OCI-LY1 (cell line): ENCODE measurements around the gene FOXE1.
A peak's percentile ranks its signal among the peaks of the same experiment; 100 is the strongest.

Experiments
- H2AFZ ChIP-seq: fragments of 200-600 bp; sonication (generic), shearing (Covaris generic); 2 replicates; pipeline ENCODE4 v1.6.0; 2014; ENCODE audit warnings: antibody characterized with exemption, mild to moderate bottlenecking, low read length
- H3F3A ChIP-seq: fragments of 200-600 bp; sonication (generic), shearing (Covaris generic); 2 replicates; pipeline ENCODE4 v1.6.0; 2014; ENCODE audit warnings: mild to moderate bottlenecking, antibody characterized with exemption, low read length, moderate library complexity; ENCODE audit not compliant: insufficient read depth
- H3K27ac ChIP-seq: fragments of 200-600 bp; sonication (generic); 2 replicates; pipeline ENCODE4 v1.5.1; 2014; ENCODE audit warnings: low read length, mixed run types, mild to moderate bottlenecking, low read depth; ENCODE audit not compliant: poor library complexity, severe bottlenecking
- H3K27me3 ChIP-seq: fragments of 200-600 bp; sonication (generic); 2 replicates; pipeline ENCODE4 v1.6.0; 2014; ENCODE audit warnings: antibody characterized with exemption, mild to moderate bottlenecking, low read length, moderate library complexity; ENCODE audit not compliant: insufficient read depth
- H3K36me3 ChIP-seq: fragments of 200-600 bp; sonication (generic); 2 replicates; pipeline ENCODE4 v1.6.1; 2014; ENCODE audit warnings: mild to moderate bottlenecking, antibody characterized with exemption, low read length, moderate library complexity, mixed read lengths; ENCODE audit not compliant: insufficient read depth
- H3K4me1 ChIP-seq: fragments of 200-600 bp; sonication (generic); 2 replicates; pipeline ENCODE4 v1.5.1; 2014; ENCODE audit warnings: mild to moderate bottlenecking, low read length, moderate library complexity; ENCODE audit not compliant: insufficient read depth, severe bottlenecking
- H3K4me2 ChIP-seq: fragments of 200-600 bp; sonication (generic), shearing (Covaris generic); 2 replicates; pipeline ENCODE4 v1.6.1; 2014; ENCODE audit warnings: low read length
- H3K4me3 ChIP-seq: fragments of 200-600 bp; sonication (generic); 2 replicates; pipeline ENCODE4 v1.5.1; 2014; ENCODE audit warnings: low read length, low read depth, mild to moderate bottlenecking, mixed read lengths; ENCODE audit not compliant: poor library complexity, severe bottlenecking
- H3K79me2 ChIP-seq: fragments of 200-600 bp; shearing (Covaris generic); 2 replicates; pipeline ENCODE4 v1.6.1; 2016; ENCODE audit warnings: mixed run types, low read length, mixed read lengths; ENCODE audit not compliant: insufficient read depth
- H3K9ac ChIP-seq: fragments of 200-600 bp; sonication (generic), shearing (Covaris generic); 2 replicates; pipeline ENCODE4 v1.6.1; 2014; ENCODE audit warnings: mild to moderate bottlenecking, low read length, mixed read lengths
- H3K9me2 ChIP-seq: fragments of 200-600 bp; sonication (generic), shearing (Covaris generic); 2 replicates; pipeline ENCODE4 v1.6.1; 2014; ENCODE audit warnings: low read depth, mild to moderate bottlenecking, low read length, mixed read lengths
- H3K9me3 ChIP-seq: fragments of 200-600 bp; shearing (Covaris generic); 2 replicates; pipeline ENCODE4 v1.6.1; 2014; ENCODE audit warnings: low read length, mixed read lengths
- H4K20me1 ChIP-seq: fragments of 200-600 bp; sonication (generic), shearing (Covaris generic); 2 replicates; pipeline ENCODE4 v1.6.0; 2016; ENCODE audit warnings: mild to moderate bottlenecking, low read length; ENCODE audit not compliant: insufficient read depth
- EZH2 ChIP-seq: fragments of 200-600 bp; sonication (generic), shearing (Covaris generic); IDR thresholded peaks from 2 replicates; pipeline ENCODE4 v1.8.0; 2017; ENCODE audit warnings: borderline replicate concordance, mixed run types, mild to moderate bottlenecking, antibody characterized with exemption, low read length, moderate library complexity, mixed read lengths
- TF ChIP-seq, protein P1 (sequence below): fragments of 200-600 bp; sonication (generic), shearing (Covaris generic); IDR thresholded peaks from 2 replicates; pipeline ENCODE4 v1.5.1; 2017; ENCODE audit warnings: mild to moderate bottlenecking, antibody characterized with exemption, low read length, moderate library complexity, mixed read lengths

Gene FOXE1

DNA sequence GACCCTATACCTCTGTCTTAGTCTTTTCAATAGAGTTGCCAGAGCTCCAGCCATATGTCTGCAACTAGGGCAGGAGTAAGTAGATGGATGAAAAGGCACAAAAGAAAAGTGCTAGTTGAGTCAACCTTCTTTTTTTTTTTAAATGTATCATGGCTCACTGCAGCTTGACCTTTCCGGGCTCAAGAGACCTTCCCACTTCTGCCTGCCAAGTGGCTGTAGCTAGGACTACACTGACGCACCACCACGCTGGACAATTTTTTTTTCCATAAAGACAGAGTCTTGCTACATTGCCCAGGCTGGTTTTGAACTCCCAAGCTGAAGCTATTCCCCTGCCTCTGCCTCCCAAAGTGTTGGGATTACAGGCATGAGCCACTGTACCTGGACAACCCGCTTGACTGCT lies 27.3 kb downstream of the FOXE1 start:
- no peaks in the 10 kb centered on the region for H3K9me3 ChIP-seq

DNA sequence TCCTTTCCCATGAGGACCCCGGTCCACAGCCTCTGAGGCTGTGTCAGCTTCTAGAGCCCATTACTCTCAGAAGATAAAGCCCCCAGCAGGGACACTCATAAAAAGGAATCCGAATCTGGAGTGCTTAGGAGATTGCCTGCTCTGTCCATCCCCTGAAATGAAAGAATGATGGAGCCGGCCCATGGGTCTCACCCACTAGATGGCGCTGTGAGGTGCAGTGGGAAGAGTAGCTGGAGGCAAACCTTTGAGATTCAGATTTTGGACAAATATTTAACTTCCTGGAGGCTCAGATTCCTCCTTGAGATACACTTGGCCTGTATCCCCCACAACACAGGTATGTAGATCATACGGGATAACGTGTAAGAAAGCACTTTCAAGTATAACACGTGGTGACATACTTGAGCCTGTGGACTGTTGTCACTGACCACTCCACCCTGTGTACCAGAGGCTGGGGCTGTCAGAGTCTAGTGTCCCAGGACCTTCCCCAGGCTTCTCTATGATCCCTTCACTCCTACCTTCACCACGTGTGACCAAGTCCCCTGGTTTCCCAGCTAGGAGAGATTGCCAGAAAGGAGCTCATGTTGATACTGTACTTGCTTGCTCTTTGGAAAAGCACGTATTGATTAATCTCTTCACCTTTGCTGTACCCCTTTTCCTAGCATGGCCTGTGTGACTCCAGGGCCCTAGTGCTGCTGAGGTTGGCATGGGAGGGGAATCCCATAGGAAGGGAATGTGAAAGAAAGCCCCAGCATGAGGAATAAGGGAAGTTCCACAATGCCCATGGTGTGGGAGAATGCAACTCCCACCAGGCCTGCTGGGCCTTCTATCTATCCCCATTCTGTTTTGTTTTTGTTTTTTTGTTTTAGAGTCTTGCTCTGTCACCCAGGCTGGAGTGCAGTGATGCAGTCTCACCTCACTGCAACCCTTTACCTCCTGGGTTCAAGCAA lies 37.2 kb downstream of the FOXE1 start:
- H2AFZ ChIP-seq: no peak overlapping the region
- no peak overlapping the region for H3K9ac ChIP-seq
- TF ChIP-seq, protein P1, sequence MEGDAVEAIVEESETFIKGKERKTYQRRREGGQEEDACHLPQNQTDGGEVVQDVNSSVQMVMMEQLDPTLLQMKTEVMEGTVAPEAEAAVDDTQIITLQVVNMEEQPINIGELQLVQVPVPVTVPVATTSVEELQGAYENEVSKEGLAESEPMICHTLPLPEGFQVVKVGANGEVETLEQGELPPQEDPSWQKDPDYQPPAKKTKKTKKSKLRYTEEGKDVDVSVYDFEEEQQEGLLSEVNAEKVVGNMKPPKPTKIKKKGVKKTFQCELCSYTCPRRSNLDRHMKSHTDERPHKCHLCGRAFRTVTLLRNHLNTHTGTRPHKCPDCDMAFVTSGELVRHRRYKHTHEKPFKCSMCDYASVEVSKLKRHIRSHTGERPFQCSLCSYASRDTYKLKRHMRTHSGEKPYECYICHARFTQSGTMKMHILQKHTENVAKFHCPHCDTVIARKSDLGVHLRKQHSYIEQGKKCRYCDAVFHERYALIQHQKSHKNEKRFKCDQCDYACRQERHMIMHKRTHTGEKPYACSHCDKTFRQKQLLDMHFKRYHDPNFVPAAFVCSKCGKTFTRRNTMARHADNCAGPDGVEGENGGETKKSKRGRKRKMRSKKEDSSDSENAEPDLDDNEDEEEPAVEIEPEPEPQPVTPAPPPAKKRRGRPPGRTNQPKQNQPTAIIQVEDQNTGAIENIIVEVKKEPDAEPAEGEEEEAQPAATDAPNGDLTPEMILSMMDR: peak; percentile 94
- TF ChIP-seq EZH2: no peak
- no peaks in the 10 kb centered on the region for H3K9me3 ChIP-seq
- H3K36me3 ChIP-seq: no peaks in the 10 kb centered on the region
- no peak overlapping the region for H3K4me3 ChIP-seq
- no peaks in the 10 kb centered on the region for H3K4me1 ChIP-seq
- H4K20me1 ChIP-seq: no peaks in the 10 kb centered on the region
- H3K27me3 ChIP-seq: no peaks in the 10 kb centered on the region
- H3K27ac ChIP-seq: no peak overlapping the region
- H3K4me2 ChIP-seq: no peak overlapping the region
- H3K79me2 ChIP-seq: no peaks in the 10 kb centered on the region
- H3F3A ChIP-seq: no peaks in the 10 kb centered on the region
- H3K9me2 ChIP-seq: no peaks in the 10 kb centered on the region

More for the DNA sequence above, 27.3 kb downstream of the FOXE1 start:
- Histone ChIP-seq H3F3A (no peaks in the 10 kb centered on the region), H3K4me1 (no peaks in the 10 kb centered on the region), H3K4me3 (no peak overlapping the region), H3K27ac (no peak overlapping the region), H3K79me2 (no peaks in the 10 kb centered on the region), H3K36me3 (no peaks in the 10 kb centered on the region), H3K9me2 (no peaks in the 10 kb centered on the region), H3K4me2 (no peak overlapping the region), H2AFZ (no peak overlapping the region), H3K27me3 (peaks cover 4% of the 10 kb centered on the region; the same call in 1 of the 2 replicates), H3K9ac (no peak overlapping the region), H4K20me1 (no peaks in the 10 kb centered on the region)
- TF ChIP-seq, protein P1: no peak
- TF ChIP-seq EZH2: no peak

DNA sequence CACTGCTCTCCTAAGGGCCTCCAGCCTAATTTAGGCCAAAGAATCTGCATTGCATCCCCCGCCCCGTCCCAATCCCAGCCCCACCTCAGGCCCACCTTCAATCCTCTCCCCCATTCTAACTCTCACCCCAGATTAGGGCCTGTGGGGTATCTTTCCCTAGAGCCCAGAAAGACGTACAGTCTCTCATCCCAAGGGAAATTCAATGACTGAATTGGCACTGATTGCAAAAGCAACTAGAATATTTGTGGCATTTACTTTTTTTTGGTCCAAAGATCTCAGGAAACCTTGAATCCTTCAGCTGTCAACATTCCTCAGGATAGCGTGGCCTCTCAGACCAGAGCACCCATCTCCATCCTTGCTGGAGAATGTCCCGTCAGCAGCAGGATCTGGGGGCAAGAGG lies 38.7 kb downstream of the FOXE1 start:
- Histone ChIP-seq H3K36me3 (no peaks in the 10 kb centered on the region), H3K9me3 (no peaks in the 10 kb centered on the region), H3K79me2 (no peaks in the 10 kb centered on the region), H3K9ac (no peak overlapping the region), H2AFZ (no peak overlapping the region), H3K27ac (no peak overlapping the region), H3K4me3 (no peak overlapping the region), H3K9me2 (no peaks in the 10 kb centered on the region), H3K4me1 (no peaks in the 10 kb centered on the region), H3F3A (no peaks in the 10 kb centered on the region), H3K27me3 (no peaks in the 10 kb centered on the region), H3K4me2 (no peak overlapping the region), H4K20me1 (no peaks in the 10 kb centered on the region)
- no peak for TF ChIP-seq EZH2
- TF ChIP-seq, protein P1: no peak
